ENCODE measurements around the gene EPX.

Gene EPX

DNA sequence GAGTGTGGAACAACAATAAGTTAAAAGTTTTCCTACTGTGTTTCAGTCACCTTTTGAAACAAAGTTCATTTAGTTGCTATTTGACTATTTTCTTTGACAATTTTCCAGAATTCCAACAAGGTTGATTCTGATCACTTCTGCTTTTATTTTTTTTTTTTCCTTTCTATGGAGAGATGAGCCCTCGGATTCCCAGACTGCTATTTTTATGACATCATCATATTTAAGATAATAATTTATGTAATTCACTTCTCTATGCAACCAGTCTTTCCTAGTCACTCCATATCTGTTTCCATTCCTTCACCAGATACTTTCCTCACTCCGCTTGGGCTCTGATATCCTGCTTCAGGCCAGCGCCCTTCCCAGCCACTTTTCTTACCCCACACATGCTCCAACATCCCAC lies 17.7 kb upstream of the EPX start:
- TF ChIP-seq, protein P1, sequence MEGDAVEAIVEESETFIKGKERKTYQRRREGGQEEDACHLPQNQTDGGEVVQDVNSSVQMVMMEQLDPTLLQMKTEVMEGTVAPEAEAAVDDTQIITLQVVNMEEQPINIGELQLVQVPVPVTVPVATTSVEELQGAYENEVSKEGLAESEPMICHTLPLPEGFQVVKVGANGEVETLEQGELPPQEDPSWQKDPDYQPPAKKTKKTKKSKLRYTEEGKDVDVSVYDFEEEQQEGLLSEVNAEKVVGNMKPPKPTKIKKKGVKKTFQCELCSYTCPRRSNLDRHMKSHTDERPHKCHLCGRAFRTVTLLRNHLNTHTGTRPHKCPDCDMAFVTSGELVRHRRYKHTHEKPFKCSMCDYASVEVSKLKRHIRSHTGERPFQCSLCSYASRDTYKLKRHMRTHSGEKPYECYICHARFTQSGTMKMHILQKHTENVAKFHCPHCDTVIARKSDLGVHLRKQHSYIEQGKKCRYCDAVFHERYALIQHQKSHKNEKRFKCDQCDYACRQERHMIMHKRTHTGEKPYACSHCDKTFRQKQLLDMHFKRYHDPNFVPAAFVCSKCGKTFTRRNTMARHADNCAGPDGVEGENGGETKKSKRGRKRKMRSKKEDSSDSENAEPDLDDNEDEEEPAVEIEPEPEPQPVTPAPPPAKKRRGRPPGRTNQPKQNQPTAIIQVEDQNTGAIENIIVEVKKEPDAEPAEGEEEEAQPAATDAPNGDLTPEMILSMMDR (IDR thresholded peaks at IDR 0.05), result no peak

DNA sequence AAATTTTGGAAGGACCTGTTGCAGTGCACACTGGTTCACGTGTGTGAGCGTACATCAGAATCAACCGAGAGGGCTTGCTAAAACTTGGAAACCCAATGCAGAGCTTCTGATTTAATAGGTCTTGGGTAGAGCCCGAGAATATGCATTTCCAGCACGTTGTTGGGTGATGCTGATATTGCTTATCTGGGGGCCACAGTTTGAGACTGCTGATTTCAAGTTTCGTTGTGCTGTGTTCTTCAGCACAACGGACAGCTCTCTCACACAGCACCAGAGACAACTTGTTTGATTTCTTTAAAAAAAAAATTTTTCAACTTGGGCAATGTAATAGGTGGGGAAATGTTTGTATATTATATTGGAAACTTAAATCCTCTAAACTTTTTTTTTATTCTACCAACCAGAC lies 16.3 kb upstream of the EPX start:
- TF ChIP-seq, protein P1 (IDR thresholded peaks at IDR 0.05), result no peak

DNA sequence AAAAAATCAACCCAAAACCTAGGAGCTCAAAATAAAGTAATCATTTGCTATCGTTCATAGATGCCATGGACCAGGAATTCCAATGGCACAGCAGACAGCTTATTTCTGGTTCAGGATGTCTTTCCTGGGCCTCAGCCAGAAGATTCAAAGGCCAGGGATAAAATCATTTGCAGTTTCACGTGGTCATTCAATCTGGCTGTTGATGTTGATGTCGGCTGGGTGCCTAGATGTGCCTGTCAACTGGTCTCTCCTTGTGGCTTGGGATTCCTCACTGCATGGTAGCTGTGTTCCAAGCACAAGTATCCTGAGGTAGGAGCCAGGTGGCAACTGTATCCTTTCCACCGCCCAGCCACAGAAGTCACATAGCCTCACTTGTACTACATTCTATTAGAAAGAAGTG lies 10.7 kb upstream of the EPX start:
- TF ChIP-seq, protein P1 (IDR thresholded peaks at IDR 0.05), result no peak

DNA sequence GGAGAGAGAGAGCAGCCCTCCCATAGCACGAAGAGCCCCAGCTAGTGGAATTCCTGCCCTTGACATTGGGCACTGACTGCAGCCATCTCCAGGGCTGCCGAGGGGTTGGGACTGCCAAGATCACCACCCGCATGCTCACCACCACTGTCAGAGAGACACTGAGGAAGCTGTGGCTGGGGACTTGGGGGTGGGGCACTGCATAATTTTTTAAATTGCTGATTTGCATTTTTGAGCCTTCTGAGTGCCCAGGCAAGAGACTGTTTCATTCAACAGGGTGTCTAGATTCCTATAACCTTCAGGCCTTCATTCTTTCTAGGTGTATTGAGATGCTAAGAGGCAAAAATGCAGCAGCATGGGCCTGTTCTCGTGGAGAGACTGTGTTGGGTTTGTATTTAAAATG lies 9.0 kb upstream of the EPX start:
- TF ChIP-seq, protein P1 (IDR thresholded peaks at IDR 0.05), result no peak

DNA sequence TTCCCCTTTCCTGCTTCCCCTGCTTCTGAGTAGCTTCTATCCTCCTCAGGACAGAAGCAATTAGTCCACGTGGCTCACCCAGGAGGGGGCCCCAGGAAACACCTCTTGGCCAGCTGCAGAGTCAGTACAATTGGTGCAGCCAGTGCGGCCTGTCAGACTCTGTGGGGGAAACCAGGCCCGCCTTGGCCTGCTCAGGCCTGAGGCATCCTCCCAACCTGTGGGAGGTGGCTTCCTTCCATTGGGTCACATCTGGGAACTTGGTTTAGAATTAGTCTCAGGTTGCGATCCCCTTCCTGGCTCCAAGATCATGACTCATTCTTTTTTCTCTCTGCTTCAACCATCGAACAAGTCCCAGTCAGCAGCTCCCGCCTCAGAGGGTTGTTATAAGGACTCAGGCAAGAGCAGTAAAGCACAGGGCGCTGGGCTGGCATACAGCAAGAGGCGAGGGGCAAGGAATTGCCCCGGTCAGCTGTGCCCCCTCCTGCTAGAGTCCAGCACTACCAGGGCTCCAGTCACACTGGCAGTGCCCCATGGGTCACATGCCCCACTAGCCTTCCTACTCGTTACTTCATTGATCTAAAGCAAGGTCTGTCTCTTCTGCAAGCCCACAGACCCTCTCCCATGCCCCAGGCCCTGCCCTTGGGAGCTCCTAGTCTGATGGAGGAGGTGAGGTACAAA lies 8.1 kb upstream of the EPX start:
- TF ChIP-seq, protein P1 (IDR thresholded peaks at IDR 0.05), result no peak

DNA sequence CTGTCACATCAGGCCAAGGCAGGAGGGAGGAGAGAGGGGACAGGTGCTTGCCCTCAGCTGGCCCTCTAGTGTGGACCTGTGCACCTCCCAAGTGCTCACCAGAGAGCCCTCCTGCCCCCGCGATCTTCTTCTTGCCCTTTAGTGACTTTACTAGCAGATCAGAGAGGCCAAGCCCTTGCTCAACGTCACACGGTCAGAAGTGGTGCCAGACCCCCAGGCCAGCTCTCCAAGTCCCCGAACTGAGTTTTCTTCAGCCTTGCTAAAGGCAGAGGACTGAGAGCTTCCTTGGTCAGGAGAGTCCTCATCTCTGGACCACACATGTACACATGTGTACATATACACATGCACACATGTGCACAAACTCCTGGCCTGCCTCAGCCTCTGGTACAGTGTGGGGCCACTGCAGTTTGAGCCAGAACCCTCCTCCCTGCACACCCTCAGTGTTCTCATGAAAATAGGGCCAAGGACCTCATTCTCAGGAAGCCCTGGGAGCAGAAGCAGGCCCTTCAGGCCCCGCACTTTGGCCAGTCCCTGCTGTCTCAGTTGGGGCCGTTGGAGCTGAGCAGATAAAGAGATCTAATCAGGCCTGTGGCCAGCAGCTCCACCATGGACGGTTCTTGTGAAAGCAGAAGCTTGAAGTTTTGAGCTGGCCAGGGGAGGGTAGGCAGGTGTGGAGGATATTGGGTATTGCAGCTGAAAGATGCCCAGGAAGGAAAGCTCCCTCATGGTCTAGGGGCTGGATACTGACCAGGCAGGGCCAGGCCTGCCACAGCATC lies 7.4 kb upstream of the EPX start:
- TF ChIP-seq, protein P1 (IDR thresholded peaks at IDR 0.05), result no peak

DNA sequence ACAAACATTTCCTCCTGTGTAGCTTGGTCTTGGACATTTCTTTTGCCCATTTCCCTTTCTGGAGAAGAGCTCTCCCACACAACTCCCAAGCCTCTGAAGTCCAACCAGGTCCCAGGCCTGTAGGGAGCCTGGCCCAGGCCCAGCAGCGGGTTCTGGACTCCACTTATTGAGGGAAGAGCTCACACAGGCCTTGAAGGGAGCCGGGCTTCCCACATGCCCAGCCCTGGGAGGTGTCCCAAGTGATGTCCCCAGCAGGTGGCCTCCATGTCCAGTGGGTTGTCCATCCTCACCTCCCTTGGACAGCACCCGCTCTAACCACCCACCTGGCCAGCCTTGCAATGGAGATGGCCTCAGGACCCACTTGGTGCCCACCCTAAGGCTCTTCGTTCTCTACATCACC lies 5.9 kb upstream of the EPX start:
- TF ChIP-seq, protein P1 (IDR thresholded peaks at IDR 0.05), result no peak
